Prostate gland (tissue), 2 donors: ENCODE data around the gene SIRPB2.

Source experiments
- POLR2A ChIP-seq: fragments of 450-650 bp; IDR thresholded peaks from one replicate; pipeline ENCODE4 v1.6.1; 2016; ENCODE audit warnings: antibody characterized with exemption, mild to moderate bottlenecking
- POLR2AphosphoS5 ChIP-seq: sonication (generic); formaldehyde crosslinking; IDR thresholded peaks from one replicate; pipeline ENCODE4 v1.6.1; 2017; ENCODE audit warnings: antibody characterized with exemption
- TF ChIP-seq, protein P1 (sequence below), 4 experiments: fragments of 200-600 bp in 2 of 4; fragments of 450-650 bp in 2 of 4; sonication (generic) in 2 of 4; IDR thresholded peaks; 1 replicate in 3 of 4; 2 replicates in 1 of 4; pipeline ENCODE4 v1.5.1; 2016 to 2019; ENCODE audit warnings: antibody characterized with exemption in 4 of 4, mild to moderate bottlenecking in 2 of 4, moderate library complexity in 2 of 4

DNA sequence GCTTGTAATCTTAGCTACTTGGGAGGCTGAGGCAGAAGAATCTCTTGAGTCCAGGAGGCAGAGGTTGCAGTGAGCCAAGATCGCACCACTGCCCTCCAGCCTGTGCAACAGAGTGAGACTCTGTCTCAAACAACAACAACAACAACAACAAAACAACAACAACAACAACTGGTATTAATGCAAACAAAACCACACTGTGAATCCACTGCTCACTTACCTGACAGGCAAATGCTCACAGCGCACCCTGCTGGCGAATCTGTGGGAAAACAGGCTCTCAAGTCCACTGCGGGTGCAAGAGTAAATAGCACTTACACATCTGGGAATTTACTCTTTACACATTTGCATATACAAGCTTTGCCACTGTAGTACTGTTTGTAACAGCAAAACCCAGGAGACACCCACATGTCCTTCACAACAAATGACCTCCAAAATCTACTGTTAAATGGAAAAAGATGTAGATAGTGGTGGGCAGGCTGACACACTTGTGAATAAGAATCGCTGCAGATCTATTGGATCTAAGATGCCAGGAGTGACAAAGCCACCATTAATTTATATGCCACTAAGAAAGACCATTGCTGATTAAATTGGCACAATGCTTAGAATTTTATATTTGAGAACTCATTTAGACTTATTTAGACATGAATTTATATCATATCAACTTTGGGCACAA is 53.9 kb downstream of the SIRPB2 start:
- TF ChIP-seq, protein P1, sequence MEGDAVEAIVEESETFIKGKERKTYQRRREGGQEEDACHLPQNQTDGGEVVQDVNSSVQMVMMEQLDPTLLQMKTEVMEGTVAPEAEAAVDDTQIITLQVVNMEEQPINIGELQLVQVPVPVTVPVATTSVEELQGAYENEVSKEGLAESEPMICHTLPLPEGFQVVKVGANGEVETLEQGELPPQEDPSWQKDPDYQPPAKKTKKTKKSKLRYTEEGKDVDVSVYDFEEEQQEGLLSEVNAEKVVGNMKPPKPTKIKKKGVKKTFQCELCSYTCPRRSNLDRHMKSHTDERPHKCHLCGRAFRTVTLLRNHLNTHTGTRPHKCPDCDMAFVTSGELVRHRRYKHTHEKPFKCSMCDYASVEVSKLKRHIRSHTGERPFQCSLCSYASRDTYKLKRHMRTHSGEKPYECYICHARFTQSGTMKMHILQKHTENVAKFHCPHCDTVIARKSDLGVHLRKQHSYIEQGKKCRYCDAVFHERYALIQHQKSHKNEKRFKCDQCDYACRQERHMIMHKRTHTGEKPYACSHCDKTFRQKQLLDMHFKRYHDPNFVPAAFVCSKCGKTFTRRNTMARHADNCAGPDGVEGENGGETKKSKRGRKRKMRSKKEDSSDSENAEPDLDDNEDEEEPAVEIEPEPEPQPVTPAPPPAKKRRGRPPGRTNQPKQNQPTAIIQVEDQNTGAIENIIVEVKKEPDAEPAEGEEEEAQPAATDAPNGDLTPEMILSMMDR (IDR thresholded peaks at IDR 0.05) = peak; percentile 41 to 84 (median 80)
- TF ChIP-seq POLR2A (no peak), POLR2AphosphoS5 (no peak)
